Measurements from ENCODE around the gene BCAP29.

GRCh38 chr7:107659666-107660065 lies 79.6 kb downstream of the BCAP29 start:
- TF ChIP-seq CTCF (IDR thresholded peaks at IDR 0.05; ENCODE audit: low read length) (no peak), EZH2 (IDR thresholded peaks at IDR 0.05; ENCODE audit: borderline replicate concordance, low read length) (no peak)
